Measurements from ENCODE around the gene ZRANB3. TPM values are rescaled to one million over a fixed set of nuclear protein-coding genes. Genes with fewer than 3 reads are reported as not detected.

ZRANB3 gene
- total RNA-seq, 1 experiment from 2014 or later, result 15.7 TPM

DNA sequence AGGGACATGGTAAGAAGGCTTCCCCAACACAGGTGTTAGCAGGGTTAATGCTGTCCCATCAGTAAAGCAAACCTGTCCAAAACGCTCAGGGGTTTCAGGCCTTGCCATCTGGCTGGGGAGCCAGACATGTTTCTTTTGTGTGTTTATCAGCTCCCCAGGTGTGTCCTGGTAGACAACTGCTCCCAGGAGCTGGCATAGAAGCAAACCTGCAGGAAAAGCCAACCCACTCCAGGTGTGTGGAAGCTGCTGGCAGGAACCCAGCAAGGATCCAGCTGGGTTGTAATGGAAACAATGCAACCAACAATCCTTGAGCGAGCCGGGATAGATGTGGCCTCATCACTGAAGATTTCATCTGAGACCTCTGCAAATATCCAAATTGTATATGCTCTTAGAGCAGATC lies 355.8 kb downstream of the ZRANB3 start:
- DNase-seq (ENCODE audit: low spot score), result no peak

DNA sequence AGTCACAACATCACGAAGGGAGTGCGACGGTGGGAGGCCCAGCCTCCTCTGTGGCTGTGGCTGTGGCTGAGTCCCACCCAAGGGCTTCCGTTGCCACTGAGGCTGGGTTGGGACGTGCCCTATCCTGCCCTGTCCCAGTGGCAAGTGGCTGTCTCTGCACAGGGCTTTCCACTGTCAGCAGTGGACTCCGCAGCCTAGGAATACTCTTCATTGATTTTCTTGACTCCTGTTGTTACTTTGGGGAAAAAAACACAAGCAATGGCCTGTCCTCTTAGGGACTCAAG lies 356.3 kb downstream of the ZRANB3 start:
- no peak for DNase-seq (ENCODE audit: low spot score)

DNA sequence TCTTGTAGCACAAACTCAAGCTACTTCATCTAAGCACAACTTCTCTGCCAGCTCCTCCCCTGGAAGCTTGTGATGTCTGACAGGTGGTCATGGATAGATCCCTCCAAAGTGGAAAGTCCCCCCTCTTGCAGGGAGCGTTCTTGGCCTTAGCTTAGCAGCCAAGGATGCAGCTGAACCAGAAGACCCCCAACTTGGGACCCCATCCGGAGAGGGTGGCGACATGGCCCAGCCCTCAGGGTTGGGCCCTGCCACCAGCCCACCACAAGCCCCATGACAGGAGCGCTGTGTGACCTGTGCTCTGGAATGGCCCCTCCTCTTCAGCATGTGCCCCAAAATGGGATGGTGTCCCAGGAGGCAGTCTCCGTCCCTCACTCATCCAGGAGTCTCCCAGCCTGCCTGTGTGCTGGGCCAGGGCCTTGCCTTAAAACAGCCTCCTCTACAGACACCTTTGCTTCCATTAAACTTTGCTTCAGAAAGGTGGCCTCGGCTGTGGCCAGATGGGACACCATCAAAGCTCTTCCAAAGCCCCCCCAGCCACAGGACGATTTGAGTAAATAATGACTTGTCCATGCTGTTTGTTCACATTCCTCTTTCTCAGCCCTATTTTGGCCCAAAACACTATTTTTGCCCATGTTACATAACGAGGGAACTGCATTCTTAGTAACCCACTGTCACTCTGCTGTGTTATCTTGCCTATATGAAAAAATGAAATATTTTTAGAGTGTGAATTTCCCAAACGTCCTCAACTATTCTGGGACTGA lies 356.8 kb downstream of the ZRANB3 start:
- DNase-seq (ENCODE audit: low spot score), result no peak

DNA sequence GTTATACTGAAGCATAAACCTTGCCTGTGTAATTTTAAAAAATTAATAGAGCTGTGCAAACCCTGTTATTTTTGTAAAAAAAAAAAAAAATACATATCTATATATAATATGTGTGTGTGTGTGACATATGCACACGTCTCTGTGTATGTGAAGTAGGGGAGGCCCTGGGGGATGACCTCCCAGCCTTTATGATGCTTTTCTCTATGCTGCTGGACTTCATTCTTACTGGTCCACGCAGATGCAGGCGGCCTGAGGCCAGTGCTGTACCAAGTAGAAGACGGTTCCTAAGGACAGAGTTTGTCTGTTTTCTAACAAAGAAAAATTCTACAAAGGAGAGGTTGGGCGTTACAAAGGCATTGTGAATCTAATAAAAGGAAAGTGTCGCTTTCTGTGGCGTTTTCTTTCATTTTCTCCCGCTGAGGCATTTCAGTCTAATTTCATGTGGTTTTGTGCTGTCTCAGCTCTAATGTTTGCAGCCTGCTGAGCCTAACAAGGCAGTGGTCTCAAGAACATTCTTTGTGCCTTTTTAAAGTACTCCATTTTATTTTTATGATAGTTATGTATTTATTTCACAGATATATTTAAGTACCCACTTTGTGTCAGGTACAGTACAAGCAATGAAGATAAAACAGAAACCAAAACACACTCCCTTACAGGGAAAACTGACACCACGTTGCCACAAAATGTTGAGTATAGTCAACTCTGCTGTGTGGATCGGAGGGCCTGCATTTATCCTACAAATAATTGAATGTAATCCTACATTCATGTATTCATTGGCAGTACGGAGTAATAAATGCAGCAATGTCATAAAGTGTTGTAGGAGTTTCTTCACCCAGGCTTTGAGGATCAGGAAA lies 360.9 kb downstream of the ZRANB3 start:
- DNase-seq (ENCODE audit: low spot score), result no peak

GRCh38 chr2:135168204-135168856 lies 362.7 kb downstream of the ZRANB3 start:
- DNase-seq (ENCODE audit: low spot score), result no peak

GRCh38 chr2:135167273-135167672 lies 363.7 kb downstream of the ZRANB3 start:
- DNase-seq (ENCODE audit: low spot score), result no peak

DNA sequence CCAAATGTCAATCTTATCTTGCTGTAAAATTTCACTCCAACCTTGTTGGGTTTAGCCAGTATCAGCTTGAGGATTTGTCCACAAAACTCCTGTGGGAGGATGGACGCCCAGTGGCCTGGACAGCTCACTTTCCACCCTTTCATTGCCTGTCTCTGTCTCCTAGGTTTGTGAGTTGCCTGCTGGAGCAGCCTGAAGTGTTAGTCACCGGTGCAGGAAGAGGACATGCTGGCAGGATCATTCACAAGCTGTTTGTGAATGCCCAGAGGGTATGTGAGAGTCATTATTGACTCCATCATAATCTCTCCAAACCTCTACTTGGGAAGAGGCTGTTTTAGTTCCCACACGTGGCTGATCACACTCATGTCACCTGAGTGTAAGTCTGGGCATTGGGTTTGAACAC lies 366.6 kb downstream of the ZRANB3 start:
- DNase-seq (ENCODE audit: low spot score), result peak; percentile 79

GRCh38 chr2:135163901-135164300 lies 367.1 kb downstream of the ZRANB3 start:
- no peak for DNase-seq (ENCODE audit: low spot score)

GRCh38 chr2:135163306-135163705 lies 367.7 kb downstream of the ZRANB3 start:
- no peak for DNase-seq (ENCODE audit: low spot score)

DNA sequence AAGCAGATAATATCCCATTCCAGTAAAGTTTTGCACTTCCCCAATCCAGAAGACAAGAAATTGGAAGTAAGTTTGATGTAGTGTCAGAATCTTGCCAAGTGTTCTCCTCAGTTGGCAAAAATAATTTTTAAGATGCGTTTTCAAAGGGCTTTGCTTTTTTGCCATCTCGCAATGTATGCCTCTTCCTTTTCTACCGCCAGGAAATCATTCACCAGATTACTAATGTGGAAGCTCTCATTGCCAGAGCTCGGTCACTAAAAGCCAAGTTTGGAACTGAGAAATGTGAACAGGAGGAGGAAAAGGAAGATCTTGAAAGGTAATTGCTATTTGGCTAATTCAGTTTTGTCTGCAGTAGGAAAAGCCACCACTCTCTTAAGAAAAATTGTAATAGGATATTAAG lies 368.2 kb downstream of the ZRANB3 start:
- no peak for DNase-seq (ENCODE audit: low spot score)

GRCh38 chr2:135162377-135162776 lies 368.6 kb downstream of the ZRANB3 start:
- no peak for DNase-seq (ENCODE audit: low spot score)

DNA sequence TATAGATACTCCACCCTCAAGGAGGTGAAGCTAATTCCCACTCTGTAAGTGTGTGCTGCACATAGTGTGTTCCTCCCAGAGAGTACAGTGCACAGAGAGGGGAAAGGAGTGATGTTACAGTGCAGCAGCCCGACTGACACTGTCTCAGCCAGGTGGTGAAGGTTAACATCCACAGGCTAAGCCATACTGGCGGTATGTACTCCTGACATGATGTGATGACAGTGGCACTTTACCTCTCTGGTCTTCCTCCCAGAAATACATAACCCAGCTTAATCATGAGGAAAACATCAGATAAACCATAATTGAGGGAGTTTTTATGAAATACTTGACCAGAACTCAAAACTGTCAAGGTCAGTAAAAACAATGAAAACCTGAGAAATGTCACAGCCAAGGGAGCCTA lies 371.8 kb downstream of the ZRANB3 start:
- DNase-seq (ENCODE audit: low spot score), result no peak

DNA sequence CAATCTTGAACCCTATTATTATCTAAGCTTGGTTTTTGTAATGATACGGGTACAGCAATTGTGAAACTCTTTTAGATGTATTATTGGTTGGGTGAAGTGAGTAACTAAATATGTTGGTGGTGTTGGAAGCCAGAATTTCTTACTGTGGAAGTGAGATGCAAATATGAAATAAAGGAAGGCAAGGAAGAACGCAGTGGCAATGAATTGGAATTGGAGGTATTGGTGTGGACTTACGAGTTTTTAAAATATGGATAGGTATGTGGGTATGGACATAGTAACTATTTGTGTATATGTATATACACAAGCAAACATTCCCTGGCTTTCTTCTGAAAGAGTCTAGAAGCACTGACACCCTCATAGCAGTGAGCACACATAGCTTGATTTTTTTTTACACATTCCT lies 373.2 kb downstream of the ZRANB3 start:
- no peak for DNase-seq (ENCODE audit: low spot score)

GRCh38 chr2:135154962-135155361 lies 376.1 kb downstream of the ZRANB3 start:
- no peak for DNase-seq (ENCODE audit: low spot score)

GRCh38 chr2:135152361-135152760 lies 378.7 kb downstream of the ZRANB3 start:
- DNase-seq (ENCODE audit: low spot score), result no peak

- DNase-seq (ENCODE audit: low spot score), result no peak
Measured at GRCh38 chr2:135151615-135152014, 379.4 kb downstream of the ZRANB3 start.

GRCh38 chr2:135150725-135151124 lies 380.3 kb downstream of the ZRANB3 start:
- no peak for DNase-seq (ENCODE audit: low spot score)

DNA sequence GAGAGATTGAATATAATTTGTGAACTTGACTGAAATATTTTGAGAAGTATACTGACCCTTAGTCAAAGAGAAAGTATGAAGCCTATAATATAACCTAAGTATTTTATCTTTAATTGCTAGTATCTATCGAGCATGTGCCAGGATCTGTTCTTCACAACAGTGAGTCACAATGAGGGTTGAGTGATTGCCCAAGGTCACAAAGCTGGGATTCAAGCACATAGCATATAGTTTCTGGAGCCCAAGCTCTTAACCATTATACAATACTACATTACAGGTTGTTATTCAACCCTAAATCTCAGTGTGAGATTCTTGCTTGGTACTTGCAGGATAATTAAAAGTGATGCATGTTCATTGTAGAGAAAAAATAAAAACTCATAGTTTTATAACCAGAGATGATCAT lies 381.8 kb downstream of the ZRANB3 start:
- no peak for DNase-seq (ENCODE audit: low spot score)

DNA sequence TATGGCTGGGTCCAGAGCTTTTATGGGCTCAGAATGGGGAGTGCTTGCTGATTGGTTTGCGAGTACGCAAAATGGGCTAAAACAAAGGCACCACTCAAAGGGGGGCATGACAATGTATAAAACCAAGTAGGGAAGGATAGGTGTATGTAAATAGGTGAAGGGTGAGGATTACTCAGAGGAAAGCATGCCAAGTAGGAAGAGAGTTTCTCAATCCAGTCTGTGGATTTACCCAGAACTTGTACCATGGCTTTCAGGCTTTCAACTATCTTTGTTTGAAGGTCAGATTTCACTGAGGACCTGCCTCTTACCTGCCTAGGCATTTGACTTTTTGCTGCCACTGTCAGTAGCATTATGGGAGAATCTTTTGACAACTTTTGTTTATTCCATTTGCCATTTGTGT lies 386.7 kb downstream of the ZRANB3 start:
- no peak for DNase-seq (ENCODE audit: low spot score)

DNA sequence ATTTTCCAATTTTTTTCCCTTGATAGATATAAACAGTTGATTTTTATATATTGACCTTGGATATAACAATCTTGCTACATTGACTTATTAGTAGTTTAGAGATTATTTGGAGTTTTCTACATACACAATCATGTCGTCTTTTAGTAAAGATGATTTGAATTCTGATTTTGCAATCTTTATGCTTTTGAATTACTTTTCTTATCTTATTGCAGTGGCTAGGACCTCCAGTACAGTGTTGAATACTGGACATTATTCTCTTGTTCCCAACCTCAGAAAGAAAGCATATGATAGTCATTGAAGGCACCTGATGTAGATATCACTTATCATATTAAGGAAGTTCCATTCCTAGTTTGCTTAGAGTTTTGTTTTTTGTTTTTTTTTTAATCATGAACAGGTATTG lies 388.7 kb downstream of the ZRANB3 start:
- DNase-seq (ENCODE audit: low spot score), result no peak

DNA sequence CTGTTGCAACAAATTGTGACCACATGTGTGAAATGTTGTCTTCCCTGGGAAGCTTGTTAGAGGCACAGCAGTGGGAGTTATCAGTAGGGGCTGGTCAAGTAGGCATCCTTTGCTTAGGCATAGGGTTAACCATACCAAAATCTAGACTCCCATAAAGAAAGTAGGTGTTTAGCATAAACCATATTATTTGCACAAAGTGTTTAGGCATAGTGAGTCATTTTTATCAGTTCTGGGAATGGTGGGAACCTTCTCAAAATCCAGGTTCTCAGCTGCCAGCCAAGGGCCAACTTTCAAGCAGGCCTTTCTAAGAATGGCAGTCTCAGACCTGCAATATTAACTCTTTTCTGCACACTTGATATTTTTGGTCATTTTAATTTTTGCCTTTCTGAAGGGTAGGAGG lies 390.4 kb downstream of the ZRANB3 start:
- no peak for DNase-seq (ENCODE audit: low spot score)

GRCh38 chr2:135132314-135132713 lies 398.7 kb downstream of the ZRANB3 start:
- DNase-seq (ENCODE audit: low spot score), result peak; percentile 10

DNA sequence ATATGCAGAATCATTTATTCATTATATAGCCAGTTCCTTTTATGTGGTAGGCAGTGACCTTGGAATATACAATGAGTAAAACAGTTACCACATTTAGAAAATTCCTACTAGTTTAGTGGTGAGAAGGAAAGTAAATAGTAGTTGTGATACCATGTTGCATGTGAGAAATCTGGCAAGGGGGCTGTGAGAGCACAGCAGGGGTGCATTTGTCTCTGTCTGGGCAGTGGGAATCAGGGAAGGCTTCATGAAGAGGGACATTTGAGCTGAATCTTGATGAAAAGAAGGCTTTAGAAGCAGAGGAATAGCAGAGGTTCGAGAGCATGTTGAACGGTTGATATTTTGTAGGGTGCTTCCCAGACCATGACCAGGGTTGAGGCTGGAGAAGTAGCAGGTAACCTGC lies 400.3 kb downstream of the ZRANB3 start:
- DNase-seq (ENCODE audit: low spot score), result no peak

All from A172 (cell line).